Measurements from ENCODE around the gene UTRN.

GRCh38 chr6:144252259-144252658, 32.9 kb upstream of the UTRN start:
- TF ChIP-seq, protein P1, sequence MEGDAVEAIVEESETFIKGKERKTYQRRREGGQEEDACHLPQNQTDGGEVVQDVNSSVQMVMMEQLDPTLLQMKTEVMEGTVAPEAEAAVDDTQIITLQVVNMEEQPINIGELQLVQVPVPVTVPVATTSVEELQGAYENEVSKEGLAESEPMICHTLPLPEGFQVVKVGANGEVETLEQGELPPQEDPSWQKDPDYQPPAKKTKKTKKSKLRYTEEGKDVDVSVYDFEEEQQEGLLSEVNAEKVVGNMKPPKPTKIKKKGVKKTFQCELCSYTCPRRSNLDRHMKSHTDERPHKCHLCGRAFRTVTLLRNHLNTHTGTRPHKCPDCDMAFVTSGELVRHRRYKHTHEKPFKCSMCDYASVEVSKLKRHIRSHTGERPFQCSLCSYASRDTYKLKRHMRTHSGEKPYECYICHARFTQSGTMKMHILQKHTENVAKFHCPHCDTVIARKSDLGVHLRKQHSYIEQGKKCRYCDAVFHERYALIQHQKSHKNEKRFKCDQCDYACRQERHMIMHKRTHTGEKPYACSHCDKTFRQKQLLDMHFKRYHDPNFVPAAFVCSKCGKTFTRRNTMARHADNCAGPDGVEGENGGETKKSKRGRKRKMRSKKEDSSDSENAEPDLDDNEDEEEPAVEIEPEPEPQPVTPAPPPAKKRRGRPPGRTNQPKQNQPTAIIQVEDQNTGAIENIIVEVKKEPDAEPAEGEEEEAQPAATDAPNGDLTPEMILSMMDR (conservative IDR thresholded peaks at IDR 0.05; ENCODE audit: low read length) = no peak
- no peak for TF ChIP-seq EZH2phosphoT487 (IDR thresholded peaks at IDR 0.05; ENCODE audit: borderline replicate concordance, low read depth, low read length)

Measured in OCI-LY7 (cell line).